ENCODE measurements around the gene CPEB4. TPM values are rescaled to one million over a fixed set of nuclear protein-coding genes. Genes with fewer than 3 reads are reported as not detected.

CPEB4 gene
- total RNA-seq, 8 experiments from 2014 or later = 10.8 to 92.2 (median 36.5) TPM

DNA sequence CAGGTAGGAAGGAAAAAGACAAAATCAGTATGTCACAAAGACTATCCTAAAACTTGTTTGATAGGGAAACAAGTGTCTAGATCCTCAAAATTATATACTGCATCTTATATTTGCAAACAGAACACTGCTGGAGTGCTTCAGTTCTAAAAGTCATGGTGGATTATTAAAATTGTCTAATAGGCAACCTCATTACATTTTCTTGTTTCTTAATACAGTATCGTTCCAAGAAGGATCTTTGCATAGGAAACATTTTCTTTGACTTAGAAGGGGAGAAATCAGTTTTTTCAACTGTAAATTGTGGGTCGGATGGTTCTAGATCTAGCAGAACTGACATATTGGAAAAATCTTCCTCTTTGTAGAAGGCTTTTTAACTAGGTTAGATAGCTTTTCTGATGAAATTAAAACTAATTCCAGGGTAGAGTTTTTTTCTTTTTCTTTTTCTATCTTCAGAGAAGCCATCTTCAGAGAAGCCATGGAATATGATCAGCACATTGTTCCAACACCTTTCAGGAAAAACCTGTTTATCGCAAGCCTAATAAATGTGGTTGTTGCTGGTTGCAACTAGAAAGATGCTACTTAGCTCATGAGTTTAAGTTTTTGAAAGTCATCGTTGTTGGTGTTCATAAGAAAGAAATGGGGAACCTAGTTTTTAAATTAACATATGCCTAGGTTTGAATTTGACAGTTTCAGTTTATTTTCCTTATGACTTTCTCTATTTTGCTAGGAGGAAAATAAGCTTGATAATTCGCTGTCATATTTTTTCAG lies 7.4 kb downstream of the CPEB4 start:
- ATAC-seq (replicated peaks in 6 of 8) = no peak
- Histone ChIP-seq H3K4me3 (peak overlapping the region in 4 of 5 donors; percentile 18 to 91 (median 69)), H3K27ac (no peak overlapping the region), H3K4me1 (replicated peaks in 1 of 2) (peaks cover 11 to 44% of the 10 kb centered on the region in 2 donors)
- in situ Hi-C loops (cut with MboI; ENCODE audit: low pct_unique_long_range_greater_than_20kb in 2 of 9, low sequenced_read_pairs in 9 of 9, unreplicated experiment in 9 of 9) = loop anchor here in 1 of 9 experiments (25.0 kb wide), 1 partner anchor 283 kb away; the partner anchor contains the start of gene BOD1
- 70 to 96% (median 90%) methylated on average over 2 to 5 of the region's 5 CpGs for WGBS, 10 experiments

DNA sequence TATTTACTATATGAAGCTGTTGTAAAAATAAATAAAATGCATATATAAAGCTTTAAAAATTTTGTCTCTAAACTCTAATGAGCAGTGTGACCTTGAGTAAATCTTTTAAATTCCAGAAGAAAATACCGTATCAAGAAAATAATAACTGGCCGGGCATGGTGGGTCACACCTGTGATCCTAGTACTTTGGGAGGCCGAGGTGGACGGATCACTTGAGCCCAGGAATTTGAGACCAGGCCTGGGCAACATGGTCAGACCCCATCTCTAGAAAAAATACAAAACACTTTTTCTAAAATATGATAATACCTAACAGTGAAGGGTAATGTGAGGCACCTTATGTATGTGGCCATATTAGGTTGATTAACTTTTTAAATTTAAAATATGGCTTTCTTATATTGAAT lies 8.5 kb downstream of the CPEB4 start:
- H3K4me1 ChIP-seq (replicated peaks in 1 of 2) = peaks cover 11 to 54% of the 10 kb centered on the region in 2 donors
- in situ Hi-C loops (cut with MboI; ENCODE audit: low pct_unique_long_range_greater_than_20kb in 2 of 9, low sequenced_read_pairs in 9 of 9, unreplicated experiment in 9 of 9) = loop anchor here in 1 of 9 experiments (25.0 kb wide), 1 partner anchor 284 kb away; the partner anchor contains the start of gene BOD1
- no peak overlapping the region for H3K4me3 ChIP-seq
- ATAC-seq (replicated peaks in 6 of 8) = no peak
- H3K27ac ChIP-seq = no peak overlapping the region
- 87 to 100% (median 96%) methylated on average over 1 to 3 of the region's 4 CpGs; no CpG with 5 or more reads in 2 of the 10 experiments for WGBS, 10 experiments

DNA sequence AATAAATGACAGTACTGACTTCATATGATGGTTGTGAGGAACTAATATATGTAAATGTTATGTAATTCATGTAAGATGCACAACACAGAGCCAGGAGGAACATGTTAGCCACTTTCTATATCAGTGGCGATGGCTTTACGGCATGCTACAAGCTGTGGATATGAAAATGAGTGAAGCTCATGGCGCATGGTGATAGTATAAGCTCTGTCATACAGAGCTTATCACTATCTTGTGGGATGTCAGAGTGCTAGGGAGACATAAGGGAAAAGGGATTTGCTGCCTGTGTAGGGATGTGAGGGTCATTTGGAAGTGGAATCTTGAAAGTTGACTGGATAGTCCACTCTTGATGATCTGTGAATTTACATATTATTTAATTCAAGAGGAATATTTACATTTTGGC lies 13.6 kb downstream of the CPEB4 start:
- in situ Hi-C loops (cut with MboI; ENCODE audit: low pct_unique_long_range_greater_than_20kb in 2 of 9, low sequenced_read_pairs in 9 of 9, unreplicated experiment in 9 of 9) = no loop called here
- Histone ChIP-seq H3K27ac (no peak overlapping the region), H3K4me3 (no peak overlapping the region), H3K4me1 (replicated peaks in 1 of 2) (peaks cover 14 to 40% of the 10 kb centered on the region in 2 donors)
- peak in 4 of 8 experiments; percentile 31 to 44 (median 42) for ATAC-seq (replicated peaks in 6 of 8)
- 80 to 100% (median 100%) methylated on average over 1 to 3 of the region's 3 CpGs; no CpG with 5 or more reads in 3 of the 10 experiments for WGBS, 10 experiments

- in situ Hi-C loops (cut with MboI; ENCODE audit: low pct_unique_long_range_greater_than_20kb in 2 of 9, low sequenced_read_pairs in 9 of 9, unreplicated experiment in 9 of 9) = no loop called here
- H3K27ac ChIP-seq = no peak overlapping the region
- peaks cover 14 to 36% of the 10 kb centered on the region in 2 donors for H3K4me1 ChIP-seq (replicated peaks in 1 of 2)
- peak in 1 of 8 experiments; percentile 17 for ATAC-seq (replicated peaks in 6 of 8)
- H3K4me3 ChIP-seq = no peak overlapping the region
- WGBS, 10 experiments = 31 to 100% (median 82%) methylated on average over 1 of the region's 1 CpG
Observed at GRCh38 chr5:173902334-173902733, 14.2 kb downstream of the CPEB4 start.

GRCh38 chr5:173902743-173903142 lies 14.6 kb downstream of the CPEB4 start:
- ATAC-seq (replicated peaks in 6 of 8) = peak in 5 of 8 experiments; percentile 25 to 68 (median 32)
- in situ Hi-C loops (cut with MboI; ENCODE audit: low pct_unique_long_range_greater_than_20kb in 2 of 9, low sequenced_read_pairs in 9 of 9, unreplicated experiment in 9 of 9) = no loop called here
- H3K4me3 ChIP-seq = no peak overlapping the region
- H3K4me1 ChIP-seq (replicated peaks in 1 of 2) = peaks cover 14 to 39% of the 10 kb centered on the region in 2 donors
- no peak overlapping the region for H3K27ac ChIP-seq

DNA sequence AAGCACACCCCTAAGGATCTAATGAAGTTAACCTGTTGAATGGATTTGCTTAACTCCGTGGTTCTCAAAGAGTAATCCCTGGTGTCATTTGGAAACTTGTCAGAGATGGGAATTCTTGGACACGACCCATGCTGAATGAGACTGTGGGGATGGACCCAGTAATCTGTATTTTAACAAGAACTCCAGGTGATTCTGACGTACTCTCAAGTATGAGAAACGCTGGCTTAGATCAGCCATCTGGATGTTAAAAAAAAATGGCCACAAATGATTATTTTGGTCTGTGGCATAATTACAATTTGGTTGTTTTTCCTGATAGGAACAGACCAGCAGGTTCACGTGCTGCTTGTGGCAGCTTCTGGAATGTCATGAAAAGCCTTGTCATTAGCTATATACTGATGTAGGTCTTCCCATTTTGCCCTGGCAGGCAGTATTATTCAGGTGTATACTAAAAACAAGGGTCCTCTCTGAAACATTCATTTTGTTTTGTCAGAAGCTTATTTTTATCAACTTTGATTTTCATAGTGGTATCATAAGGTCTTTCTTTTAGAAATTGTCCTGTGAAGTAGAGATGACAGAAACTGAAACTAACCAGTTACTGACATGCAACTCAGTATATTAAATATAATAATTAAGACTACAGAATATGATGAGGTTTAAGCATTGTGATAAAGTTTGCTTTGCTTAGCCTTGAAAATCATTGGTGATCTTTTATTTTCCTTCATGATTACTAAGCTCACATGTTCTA lies 15.4 kb downstream of the CPEB4 start:
- 71 to 100% (median 87%) methylated on average over 1 to 5 of the region's 5 CpGs; no CpG with 5 or more reads in 1 of the 10 experiments for WGBS, 10 experiments
- in situ Hi-C loops (cut with MboI; ENCODE audit: low pct_unique_long_range_greater_than_20kb in 2 of 9, low sequenced_read_pairs in 9 of 9, unreplicated experiment in 9 of 9) = no loop called here
- no peak overlapping the region for H3K4me3 ChIP-seq

DNA sequence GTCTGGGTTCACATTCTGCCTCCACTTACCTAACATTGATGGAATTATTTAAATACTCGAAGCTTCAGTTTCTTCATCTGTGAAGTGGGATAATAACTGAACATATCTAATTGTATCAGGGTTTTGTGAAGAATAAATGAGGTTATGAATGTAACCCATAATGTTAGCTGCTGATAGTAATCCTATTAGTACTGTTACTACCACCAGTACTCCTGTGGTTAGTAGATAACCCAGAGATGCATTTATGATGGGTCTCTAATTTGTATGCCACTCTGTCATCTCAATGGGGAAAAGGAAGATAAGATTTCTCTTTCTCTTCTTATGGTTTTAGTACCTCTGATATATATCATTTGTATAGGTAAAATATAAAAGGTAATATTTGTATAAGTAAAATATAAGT lies 16.0 kb downstream of the CPEB4 start:
- in situ Hi-C loops (cut with MboI; ENCODE audit: low pct_unique_long_range_greater_than_20kb in 2 of 9, low sequenced_read_pairs in 9 of 9, unreplicated experiment in 9 of 9) = no loop called here
- H3K4me1 ChIP-seq (replicated peaks in 1 of 2) = peaks cover 20 to 53% of the 10 kb centered on the region in 2 donors
- no peak for ATAC-seq (replicated peaks in 6 of 8)
- WGBS, 10 experiments = 60 to 100% (median 75%) methylated on average over 1 of the region's 1 CpG; no CpG with 5 or more reads in 3 of the 10 experiments
- H3K27ac ChIP-seq = no peak overlapping the region
- H3K4me3 ChIP-seq = no peak overlapping the region

More for the DNA sequence above, 15.4 kb downstream of the CPEB4 start:
- H3K4me1 ChIP-seq (replicated peaks in 1 of 2) = peaks cover 16 to 47% of the 10 kb centered on the region in 2 donors
- no peak overlapping the region for H3K27ac ChIP-seq
- ATAC-seq (replicated peaks in 6 of 8) = no peak

DNA sequence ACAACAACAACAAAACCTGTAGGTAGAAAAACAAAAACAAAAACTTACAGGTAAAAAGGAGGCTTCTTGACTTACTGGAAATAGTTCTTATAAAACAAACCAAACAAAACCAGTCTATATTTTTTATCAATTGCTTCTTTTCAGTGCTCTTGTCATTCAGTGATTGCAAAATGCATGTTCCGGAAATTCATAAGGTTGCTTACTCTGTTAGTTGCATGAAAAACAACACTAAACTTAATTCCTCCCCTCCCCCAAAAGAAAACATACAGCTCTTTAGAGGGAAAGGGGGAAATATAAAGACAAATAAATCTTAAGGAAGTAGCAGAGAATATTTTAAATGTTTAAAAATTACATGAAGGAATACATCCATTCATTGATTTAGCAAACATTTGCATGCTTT lies 19.1 kb downstream of the CPEB4 start:
- 90 to 100% (median 100%) methylated on average over 1 of the region's 1 CpG; no CpG with 5 or more reads in 3 of the 10 experiments for WGBS, 10 experiments
- in situ Hi-C loops (cut with MboI; ENCODE audit: low pct_unique_long_range_greater_than_20kb in 2 of 9, low sequenced_read_pairs in 9 of 9, unreplicated experiment in 9 of 9) = no loop called here
- Histone ChIP-seq H3K4me3 (no peak overlapping the region), H3K27ac (no peak overlapping the region), H3K4me1 (replicated peaks in 1 of 2) (peaks cover 18 to 42% of the 10 kb centered on the region in 2 donors)
- ATAC-seq (replicated peaks in 6 of 8) = no peak

GRCh38 chr5:173907686-173908371 lies 19.7 kb downstream of the CPEB4 start:
- ATAC-seq (replicated peaks in 6 of 8) = peak in 1 of 8 experiments; percentile 44
- H3K4me3 ChIP-seq = no peak overlapping the region
- in situ Hi-C loops (cut with MboI; ENCODE audit: low pct_unique_long_range_greater_than_20kb in 2 of 9, low sequenced_read_pairs in 9 of 9, unreplicated experiment in 9 of 9) = no loop called here
- 40 to 83% (median 64%) methylated on average over 1 to 2 of the region's 3 CpGs; no CpG with 5 or more reads in 1 of the 10 experiments for WGBS, 10 experiments
- H3K27ac ChIP-seq = no peak overlapping the region
- H3K4me1 ChIP-seq (replicated peaks in 1 of 2) = peaks cover 13 to 39% of the 10 kb centered on the region in 2 donors

DNA sequence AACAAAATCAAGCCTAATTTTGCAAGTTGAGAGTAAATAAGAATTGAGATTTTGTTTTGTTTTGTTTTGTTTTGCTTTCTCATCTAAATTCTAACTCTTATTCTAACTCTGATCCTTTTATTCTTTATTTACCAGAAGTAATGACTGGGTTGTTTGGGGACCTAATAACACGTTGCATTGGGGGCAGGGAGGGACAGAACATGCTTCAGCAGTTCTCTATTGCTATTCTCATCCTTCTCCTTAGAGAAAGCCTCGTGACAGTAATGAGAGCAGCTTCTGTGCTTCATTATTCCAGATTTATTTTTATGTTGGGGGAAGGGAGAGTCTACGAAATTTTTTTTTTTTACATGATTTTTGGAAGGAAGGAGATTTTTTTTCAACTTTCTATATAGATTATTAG lies 21.1 kb downstream of the CPEB4 start:
- in situ Hi-C loops (cut with MboI; ENCODE audit: low pct_unique_long_range_greater_than_20kb in 2 of 9, low sequenced_read_pairs in 9 of 9, unreplicated experiment in 9 of 9) = no loop called here
- Histone ChIP-seq H3K4me3 (no peak overlapping the region), H3K27ac (no peak overlapping the region), H3K4me1 (replicated peaks in 1 of 2) (peaks cover 6 to 31% of the 10 kb centered on the region in 2 donors)
- WGBS, 10 experiments = 8 to 44% (median 15%) methylated on average over 1 to 3 of the region's 3 CpGs
- peak in 6 of 8 experiments; percentile 28 to 91 (median 84) for ATAC-seq (replicated peaks in 6 of 8)

- no peak overlapping the region for H3K27ac ChIP-seq
- in situ Hi-C loops (cut with MboI; ENCODE audit: low pct_unique_long_range_greater_than_20kb in 2 of 9, low sequenced_read_pairs in 9 of 9, unreplicated experiment in 9 of 9) = no loop called here
- ATAC-seq (replicated peaks in 6 of 8) = no peak
- 20 to 88% (median 71%) methylated on average over 1 to 3 of the region's 3 CpGs; no CpG with 5 or more reads in 1 of the 10 experiments for WGBS, 10 experiments
- no peak overlapping the region for H3K4me3 ChIP-seq
- peaks cover 7 to 35% of the 10 kb centered on the region in 2 donors for H3K4me1 ChIP-seq (replicated peaks in 1 of 2)
Observed at GRCh38 chr5:173910215-173910614, 22.1 kb downstream of the CPEB4 start.

- Histone ChIP-seq H3K4me1 (replicated peaks in 1 of 2) (peaks cover 18 to 47% of the 10 kb centered on the region in 2 donors), H3K4me3 (no peak overlapping the region), H3K27ac (no peak overlapping the region)
- no peak for ATAC-seq (replicated peaks in 6 of 8)
- in situ Hi-C loops (cut with MboI; ENCODE audit: low pct_unique_long_range_greater_than_20kb in 2 of 9, low sequenced_read_pairs in 9 of 9, unreplicated experiment in 9 of 9) = no loop called here
Observed at GRCh38 chr5:173911623-173912022, 23.5 kb downstream of the CPEB4 start.
